B cell (primary cell): ENCODE measurements around the gene PRIMPOL. TPM values are rescaled to one million over a fixed set of nuclear protein-coding genes. Genes with fewer than 3 reads are reported as not detected.

Experiments
- ATAC-seq: fragments of 200-7000 bp; cut with Tn5 transposase; one replicate; pipeline ENCODE4 v1.10.0; 2021; ENCODE audit warnings: low read depth, mild to moderate bottlenecking, moderate number of reproducible peaks, moderate library complexity
- CTCF ChIA-PET: fragments of 350-600 bp; sonication (Branson Sonifier 250); formaldehyde crosslinking; loops from one replicate; lab custom pipeline; 2021; ENCODE audit warnings: antibody characterized with exemption, inconsistent platforms; lab: Charles Lee
- POLR2A ChIA-PET: fragments of 350-600 bp; sonication (Branson Sonifier 250); formaldehyde crosslinking; loops from one replicate; lab custom pipeline; 2021; ENCODE audit warnings: antibody characterized with exemption; lab: Charles Lee
- DNase-seq: peaks from one replicate; pipeline ENCODE4 v3.0.0; 2013
- H2AFZ ChIP-seq: 2 replicates; pipeline ENCODE4 v1.6.1; 2012; ENCODE audit warnings: mild to moderate bottlenecking, low read depth, low read length; ENCODE audit not compliant: insufficient read depth, poor library complexity, severe bottlenecking
- H3K27ac ChIP-seq, 2 donors: 1 replicate in 1 of 2; 2 replicates in 1 of 2; pipeline ENCODE4 v1.5.1; 2012 to 2013; ENCODE audit warnings: low read length in 2 of 2, mild to moderate bottlenecking in 2 of 2, moderate library complexity in 1 of 2
- H3K27me3 ChIP-seq, 4 experiments: fragments of 200-600 bp in 1 of 4; sonication (generic) in 1 of 4; replicated peaks in 1 of 4; 1 replicate in 2 of 4; 2 replicates in 2 of 4; pipeline versions ENCODE4 v1.6.1 to v1.7.0; 2013 to 2016; ENCODE audit warnings: low read length in 3 of 4, mild to moderate bottlenecking in 2 of 4, mixed read lengths in 1 of 4, moderate library complexity in 1 of 4; ENCODE audit not compliant: insufficient read depth in 4 of 4, control insufficient read depth in 3 of 4; ENCODE audit errors: control extremely low read depth in 1 of 4
- H3K36me3 ChIP-seq, 2 experiments: replicated peaks in 1 of 2; 1 replicate in 1 of 2; 2 replicates in 1 of 2; pipeline versions ENCODE4 v1.6.1 to v1.7.1; 2013; ENCODE audit warnings: low read length in 1 of 2; ENCODE audit not compliant: insufficient read depth in 2 of 2, control insufficient read depth in 1 of 2; ENCODE audit errors: control extremely low read depth in 1 of 2, extremely low read depth in 1 of 2
- H3K4me1 ChIP-seq, 2 donors: fragments of 200-600 bp in 1 of 2; sonication (generic) in 1 of 2; 1 replicate in 1 of 2; 2 replicates in 1 of 2; pipeline versions ENCODE4 v1.5.1 to v1.6.1; 2013 to 2017; ENCODE audit warnings: low read length in 2 of 2; ENCODE audit not compliant: control insufficient read depth in 2 of 2, insufficient read depth in 2 of 2
- H3K4me2 ChIP-seq: replicated peaks from 2 replicates; pipeline ENCODE3; 2012; ENCODE audit warnings: mild to moderate bottlenecking, low read depth, low read length; ENCODE audit not compliant: poor library complexity, severe bottlenecking
- H3K4me3 ChIP-seq, 5 experiments: fragments of 200-600 bp in 1 of 5; sonication (generic) in 1 of 5; 1 replicate in 3 of 5; 2 replicates in 2 of 5; pipeline versions ENCODE4 v1.5.1 to v1.7.0; 2011 to 2016; ENCODE audit warnings: low read length in 4 of 5, mild to moderate bottlenecking in 4 of 5, low read depth in 2 of 5, control low read depth in 1 of 5, moderate library complexity in 1 of 5; ENCODE audit not compliant: insufficient read depth in 1 of 5; ENCODE audit errors: control extremely low read depth in 1 of 5, extremely low read depth in 1 of 5
- H3K79me2 ChIP-seq: fragments of 200-600 bp; sonication (generic); one replicate; pipeline ENCODE4 v1.6.0; 2016; ENCODE audit warnings: low read length; ENCODE audit not compliant: control insufficient read depth, insufficient read depth
- H3K9ac ChIP-seq: fragments of 200-600 bp; sonication (generic); 2 replicates; pipeline ENCODE4 v1.6.1; 2017; ENCODE audit warnings: mild to moderate bottlenecking, low read length, moderate library complexity
- H3K9me3 ChIP-seq, 3 donors: one replicate each; pipeline versions ENCODE4 v1.6.1 to v1.7.1; 2013; ENCODE audit warnings: low read length in 2 of 3; ENCODE audit not compliant: control insufficient read depth in 2 of 3, insufficient read depth in 1 of 3; ENCODE audit errors: control extremely low read depth in 1 of 3
- H4K20me1 ChIP-seq: 2 replicates; pipeline ENCODE4 v1.6.0; 2012; ENCODE audit warnings: mild to moderate bottlenecking, low read length; ENCODE audit not compliant: insufficient read depth, control insufficient read depth, poor library complexity, severe bottlenecking
- H3K27ac Mint-ChIP-seq: one replicate; pipeline ENCODE4 v1.8.0; 2021; ENCODE audit warnings: mixed read lengths
- H3K27me3 Mint-ChIP-seq: one replicate; pipeline ENCODE4 v1.8.0; 2021; ENCODE audit warnings: mixed read lengths
- H3K4me1 Mint-ChIP-seq: one replicate; pipeline ENCODE4 v1.8.0; 2021; ENCODE audit warnings: mixed read lengths
- H3K4me3 Mint-ChIP-seq: one replicate; pipeline ENCODE4 v1.8.0; 2021; ENCODE audit warnings: mixed read lengths
- H3K9me3 Mint-ChIP-seq: one replicate; pipeline ENCODE4 v1.8.0; 2022; ENCODE audit warnings: mixed read lengths; ENCODE audit not compliant: insufficient read depth
- CTCF ChIP-seq: fragments of 200-600 bp; IDR thresholded peaks from one replicate; pipeline ENCODE4 v1.8.0; 2022; ENCODE audit warnings: antibody characterized with exemption, mild to moderate bottlenecking
- EZH2 ChIP-seq: IDR thresholded peaks from 2 replicates; pipeline ENCODE4 v1.6.1; 2012; ENCODE audit warnings: borderline replicate concordance, low read depth, mild to moderate bottlenecking, moderate library complexity, low read length; ENCODE audit not compliant: insufficient read depth, poor library complexity, severe bottlenecking
- WGBS: methylation state at CpG from one replicate; pipeline ENCODE4 v1.1.5; 2013; ENCODE audit warnings: missing lambda C conversion rate; ENCODE audit not compliant: insufficient coverage; 5-methylcytosine and 5-hydroxymethylcytosine counted together
- intact Hi-C: fragments of 100-400 bp; cut with micrococcal nuclease; formaldehyde crosslinking; loops from one replicate; pipeline ENCODE4 v1.10.0; 2022
- polyA plus RNA-seq: library from polyadenylated mRNA; depleted of rRNA; stranded (reverse); fragments of >200 nt; gene quantifications from 2 replicates; pipeline ENCODE4 v1.2.3, GENCODE V29; 2012
- total RNA-seq, 2 donors: library from RNA; stranded (reverse); fragments of 120-200 nt in 1 of 2; gene quantifications; 1 replicate in 1 of 2; 2 replicates in 1 of 2; pipeline versions ENCODE4 v1.2.3 to v1.2.4, GENCODE V29; 2013 to 2022

The PRIMPOL gene
- total and polyA plus RNA-seq, 2 donors (not counting 1 experiment from before 2014, with no cell fraction given): 15.4 to 16.3 TPM

- TF ChIP-seq CTCF (no peak), EZH2 (no peak)
Measured at GRCh38 chr4:184684491-184685189, 35.1 kb downstream of the PRIMPOL start.

GRCh38 chr4:184688005-184688404, 38.5 kb downstream of the PRIMPOL start:
- WGBS: no CpG with 5 or more reads among the region's 3 CpGs

More at GRCh38 chr4:184684491-184685189, 35.1 kb downstream of the PRIMPOL start:
- Mint-ChIP-seq H3K4me3 (no peak overlapping the region), H3K27me3 (no peaks in the 10 kb centered on the region), H3K4me1 (peaks cover 3% of the 10 kb centered on the region), H3K27ac (no peak overlapping the region), H3K9me3 (no peaks in the 10 kb centered on the region)
- H3K27ac ChIP-seq: no peak overlapping the region
- DNase-seq: no peak
- no peaks in the 10 kb centered on the region for H3K4me1 ChIP-seq
- ATAC-seq: no peak
- no peak overlapping the region for H2AFZ ChIP-seq
- H4K20me1 ChIP-seq: no peaks in the 10 kb centered on the region
- H3K4me3 ChIP-seq: no peak overlapping the region
- POLR2A ChIA-PET: no interaction called here
- no peaks in the 10 kb centered on the region for H3K9me3 ChIP-seq
- H3K9ac ChIP-seq: no peak overlapping the region
- 19% methylated on average over 5 of the region's 5 CpGs for WGBS
- CTCF ChIA-PET: no interaction called here
- intact Hi-C loops: no loop called here
- H3K27me3 ChIP-seq: no peaks in the 10 kb centered on the region
- peaks cover 0 to 3% of the 10 kb centered on the region in 2 experiments for H3K36me3 ChIP-seq
- H3K4me2 ChIP-seq: no peak overlapping the region
- no peaks in the 10 kb centered on the region for H3K79me2 ChIP-seq

More at GRCh38 chr4:184688005-184688404, 38.5 kb downstream of the PRIMPOL start:
- no peak for ATAC-seq
- H3K9me3 ChIP-seq: no peaks in the 10 kb centered on the region
- no peak for TF ChIP-seq CTCF
- TF ChIP-seq EZH2: no peak
- Mint-ChIP-seq H3K4me3 (no peak overlapping the region), H3K27me3 (no peaks in the 10 kb centered on the region), H3K9me3 (no peaks in the 10 kb centered on the region), H3K27ac (no peak overlapping the region), H3K4me1 (peaks cover 3% of the 10 kb centered on the region)
- intact Hi-C loops: no loop called here
- no peak overlapping the region for H3K4me3 ChIP-seq
- no peaks in the 10 kb centered on the region for H3K4me1 ChIP-seq
- no peak for DNase-seq
- no peak overlapping the region for H3K27ac ChIP-seq
- H2AFZ ChIP-seq: no peak overlapping the region
- ChIA-PET POLR2A (no interaction called here), CTCF (no interaction called here)
- no peaks in the 10 kb centered on the region for H4K20me1 ChIP-seq
- H3K79me2 ChIP-seq: no peaks in the 10 kb centered on the region
- H3K4me2 ChIP-seq: no peak overlapping the region
- H3K9ac ChIP-seq: no peak overlapping the region
- no peaks in the 10 kb centered on the region for H3K36me3 ChIP-seq
- H3K27me3 ChIP-seq: no peaks in the 10 kb centered on the region
